NB4 (cell line): Measurements from ENCODE around the gene NTM.

Source experiments
- DNase-seq: peaks from one replicate; pipeline ENCODE4 v3.0.0; 2010; ENCODE audit warnings: low read depth
- H3K4me3 ChIP-seq: one replicate; pipeline ENCODE4 v1.5.1; 2011; ENCODE audit warnings: mild to moderate bottlenecking, low read depth, low read length, moderate library complexity
- MAX ChIP-seq: IDR thresholded peaks from 2 replicates; pipeline ENCODE4 v1.6.1; 2011; ENCODE audit warnings: low read depth, low read length
- MYC ChIP-seq: IDR thresholded peaks from 2 replicates; pipeline ENCODE4 v1.6.1; 2011; ENCODE audit warnings: low read depth, low read length
- POLR2A ChIP-seq: IDR thresholded peaks from 2 replicates; pipeline ENCODE4 v1.6.1; 2011; ENCODE audit warnings: mild to moderate bottlenecking; ENCODE audit not compliant: insufficient read length; ENCODE audit errors: extremely low read depth
- TF ChIP-seq, protein P1 (sequence below): IDR thresholded peaks from one replicate; pipeline ENCODE4 v1.5.1; 2012; ENCODE audit warnings: low read depth, low read length

Gene NTM

GRCh38 chr11:131402040-131402439 lies 31.6 kb downstream of the NTM start:
- DNase-seq = no peak
- H3K4me3 ChIP-seq = no peak overlapping the region
- no peak for TF ChIP-seq MAX
- TF ChIP-seq, protein P1, sequence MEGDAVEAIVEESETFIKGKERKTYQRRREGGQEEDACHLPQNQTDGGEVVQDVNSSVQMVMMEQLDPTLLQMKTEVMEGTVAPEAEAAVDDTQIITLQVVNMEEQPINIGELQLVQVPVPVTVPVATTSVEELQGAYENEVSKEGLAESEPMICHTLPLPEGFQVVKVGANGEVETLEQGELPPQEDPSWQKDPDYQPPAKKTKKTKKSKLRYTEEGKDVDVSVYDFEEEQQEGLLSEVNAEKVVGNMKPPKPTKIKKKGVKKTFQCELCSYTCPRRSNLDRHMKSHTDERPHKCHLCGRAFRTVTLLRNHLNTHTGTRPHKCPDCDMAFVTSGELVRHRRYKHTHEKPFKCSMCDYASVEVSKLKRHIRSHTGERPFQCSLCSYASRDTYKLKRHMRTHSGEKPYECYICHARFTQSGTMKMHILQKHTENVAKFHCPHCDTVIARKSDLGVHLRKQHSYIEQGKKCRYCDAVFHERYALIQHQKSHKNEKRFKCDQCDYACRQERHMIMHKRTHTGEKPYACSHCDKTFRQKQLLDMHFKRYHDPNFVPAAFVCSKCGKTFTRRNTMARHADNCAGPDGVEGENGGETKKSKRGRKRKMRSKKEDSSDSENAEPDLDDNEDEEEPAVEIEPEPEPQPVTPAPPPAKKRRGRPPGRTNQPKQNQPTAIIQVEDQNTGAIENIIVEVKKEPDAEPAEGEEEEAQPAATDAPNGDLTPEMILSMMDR = no peak
- no peak for TF ChIP-seq POLR2A
- TF ChIP-seq MYC = no peak

DNA sequence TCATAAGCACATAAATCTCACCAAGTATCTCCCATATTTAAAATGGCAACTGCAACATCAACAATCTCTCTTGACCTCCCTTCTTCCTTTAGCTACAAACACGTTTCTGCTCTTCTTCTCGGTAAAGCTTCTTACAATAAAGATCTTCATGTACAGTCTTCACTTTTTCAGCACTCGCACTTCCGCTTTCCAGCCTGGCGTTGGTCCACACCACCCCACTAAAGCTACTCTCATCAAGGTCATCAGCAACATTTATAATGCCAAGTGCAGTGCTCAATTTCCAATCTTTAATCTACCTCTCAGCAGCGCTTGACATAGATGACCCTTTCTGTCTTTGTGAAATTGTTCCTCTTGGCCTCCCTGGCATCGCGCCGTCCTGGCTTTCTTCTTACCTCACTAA lies 33.6 kb downstream of the NTM start:
- no peak overlapping the region for H3K4me3 ChIP-seq
- no peak for DNase-seq
- no peak for TF ChIP-seq POLR2A
- TF ChIP-seq, protein P1 = no peak
- no peak for TF ChIP-seq MYC
- no peak for TF ChIP-seq MAX

GRCh38 chr11:131408025-131408640 lies 37.7 kb downstream of the NTM start:
- peak; percentile 78 for DNase-seq
- no peak overlapping the region for H3K4me3 ChIP-seq
- TF ChIP-seq POLR2A = no peak
- TF ChIP-seq, protein P1 = peak; percentile 85

DNA sequence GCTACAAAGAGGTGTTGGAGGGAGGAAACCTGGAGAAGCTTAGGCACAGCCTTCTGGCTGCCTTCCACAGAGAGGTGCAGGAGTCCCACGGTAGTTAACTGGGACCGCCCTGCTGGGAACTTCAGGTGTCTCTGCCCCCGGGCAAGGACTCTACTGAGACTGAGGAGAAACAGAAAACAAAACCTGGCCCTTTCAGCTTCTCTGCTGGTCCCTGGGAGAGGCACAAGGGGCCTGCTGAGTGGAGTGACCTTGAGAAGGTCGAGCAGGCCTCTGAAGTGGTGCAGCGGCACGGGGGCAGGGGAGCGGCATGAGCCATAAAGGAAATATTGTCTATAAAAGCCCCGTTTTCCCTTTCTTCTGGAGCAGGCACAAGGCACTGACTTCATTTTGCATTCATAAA lies 38.9 kb downstream of the NTM start:
- H3K4me3 ChIP-seq = no peak overlapping the region
- no peak for TF ChIP-seq MAX
- TF ChIP-seq MYC = no peak
- TF ChIP-seq, protein P1 = no peak
- TF ChIP-seq POLR2A = no peak
- DNase-seq = no peak

DNA sequence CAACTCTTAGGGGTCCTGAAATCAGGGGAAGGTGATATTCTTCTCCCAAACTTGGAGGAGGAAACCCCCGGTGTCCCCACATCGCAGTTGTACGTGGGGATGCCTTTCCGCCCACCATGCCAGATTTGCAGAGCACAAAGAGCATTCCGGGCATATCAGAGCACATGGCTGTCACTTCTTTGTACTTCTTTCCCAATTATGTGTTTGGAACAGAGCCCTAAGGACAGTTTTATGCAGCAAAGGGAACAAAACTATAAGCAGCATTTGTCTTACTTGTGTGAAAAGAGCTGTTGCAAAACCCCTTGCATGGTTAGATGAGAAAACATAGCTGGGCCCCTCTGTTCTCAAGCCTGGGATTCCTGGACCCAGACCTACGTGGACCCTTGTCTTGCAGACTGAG lies 41.2 kb downstream of the NTM start:
- DNase-seq = no peak
- no peak overlapping the region for H3K4me3 ChIP-seq

More for the DNA sequence above, 41.2 kb downstream of the NTM start:
- TF ChIP-seq, protein P1 = no peak
- TF ChIP-seq MYC (no peak), POLR2A (no peak), MAX (no peak)
